OCI-LY1 (cell line): Measurements from ENCODE around the gene PPEF2.

Experiments
- H2AFZ ChIP-seq: fragments of 200-600 bp; sonication (generic), shearing (Covaris generic); 2 replicates; pipeline ENCODE4 v1.6.0; 2014; ENCODE audit warnings: antibody characterized with exemption, mild to moderate bottlenecking, low read length
- H3F3A ChIP-seq: fragments of 200-600 bp; sonication (generic), shearing (Covaris generic); 2 replicates; pipeline ENCODE4 v1.6.0; 2014; ENCODE audit warnings: mild to moderate bottlenecking, antibody characterized with exemption, low read length, moderate library complexity; ENCODE audit not compliant: insufficient read depth
- H3K27ac ChIP-seq: fragments of 200-600 bp; sonication (generic); 2 replicates; pipeline ENCODE4 v1.5.1; 2014; ENCODE audit warnings: low read length, mixed run types, mild to moderate bottlenecking, low read depth; ENCODE audit not compliant: poor library complexity, severe bottlenecking
- H3K27me3 ChIP-seq: fragments of 200-600 bp; sonication (generic); 2 replicates; pipeline ENCODE4 v1.6.0; 2014; ENCODE audit warnings: antibody characterized with exemption, mild to moderate bottlenecking, low read length, moderate library complexity; ENCODE audit not compliant: insufficient read depth
- H3K36me3 ChIP-seq: fragments of 200-600 bp; sonication (generic); 2 replicates; pipeline ENCODE4 v1.6.1; 2014; ENCODE audit warnings: mild to moderate bottlenecking, antibody characterized with exemption, low read length, moderate library complexity, mixed read lengths; ENCODE audit not compliant: insufficient read depth
- H3K4me1 ChIP-seq: fragments of 200-600 bp; sonication (generic); 2 replicates; pipeline ENCODE4 v1.5.1; 2014; ENCODE audit warnings: mild to moderate bottlenecking, low read length, moderate library complexity; ENCODE audit not compliant: insufficient read depth, severe bottlenecking
- H3K4me2 ChIP-seq: fragments of 200-600 bp; sonication (generic), shearing (Covaris generic); 2 replicates; pipeline ENCODE4 v1.6.1; 2014; ENCODE audit warnings: low read length
- H3K4me3 ChIP-seq: fragments of 200-600 bp; sonication (generic); 2 replicates; pipeline ENCODE4 v1.5.1; 2014; ENCODE audit warnings: low read length, low read depth, mild to moderate bottlenecking, mixed read lengths; ENCODE audit not compliant: poor library complexity, severe bottlenecking
- H3K79me2 ChIP-seq: fragments of 200-600 bp; shearing (Covaris generic); 2 replicates; pipeline ENCODE4 v1.6.1; 2016; ENCODE audit warnings: mixed run types, low read length, mixed read lengths; ENCODE audit not compliant: insufficient read depth
- H3K9ac ChIP-seq: fragments of 200-600 bp; sonication (generic), shearing (Covaris generic); 2 replicates; pipeline ENCODE4 v1.6.1; 2014; ENCODE audit warnings: mild to moderate bottlenecking, low read length, mixed read lengths
- H3K9me2 ChIP-seq: fragments of 200-600 bp; sonication (generic), shearing (Covaris generic); 2 replicates; pipeline ENCODE4 v1.6.1; 2014; ENCODE audit warnings: low read depth, mild to moderate bottlenecking, low read length, mixed read lengths
- H3K9me3 ChIP-seq: fragments of 200-600 bp; shearing (Covaris generic); 2 replicates; pipeline ENCODE4 v1.6.1; 2014; ENCODE audit warnings: low read length, mixed read lengths
- H4K20me1 ChIP-seq: fragments of 200-600 bp; sonication (generic), shearing (Covaris generic); 2 replicates; pipeline ENCODE4 v1.6.0; 2016; ENCODE audit warnings: mild to moderate bottlenecking, low read length; ENCODE audit not compliant: insufficient read depth
- CTCF ChIP-seq: fragments of 200-600 bp; sonication (generic), shearing (Covaris generic); IDR thresholded peaks from 2 replicates; pipeline ENCODE4 v1.5.1; 2017; ENCODE audit warnings: mild to moderate bottlenecking, antibody characterized with exemption, low read length, moderate library complexity, mixed read lengths
- EZH2 ChIP-seq: fragments of 200-600 bp; sonication (generic), shearing (Covaris generic); IDR thresholded peaks from 2 replicates; pipeline ENCODE4 v1.8.0; 2017; ENCODE audit warnings: borderline replicate concordance, mixed run types, mild to moderate bottlenecking, antibody characterized with exemption, low read length, moderate library complexity, mixed read lengths

The PPEF2 gene

GRCh38 chr4:75860606-75861005 lies 41.6 kb downstream of the PPEF2 start:
- no peaks in the 10 kb centered on the region for H3K9me2 ChIP-seq
- no peaks in the 10 kb centered on the region for H3F3A ChIP-seq
- TF ChIP-seq CTCF, result no peak
- no peak for TF ChIP-seq EZH2
- no peaks in the 10 kb centered on the region for H4K20me1 ChIP-seq
- 0 out of 2 replicates have a peak, but pooled peaks cover 3% of the 10 kb centered on the region for H3K27me3 ChIP-seq
- H3K27ac ChIP-seq, result no peak overlapping the region
- H3K36me3 ChIP-seq, result no peaks in the 10 kb centered on the region
- H3K79me2 ChIP-seq, result no peaks in the 10 kb centered on the region
- no peaks in the 10 kb centered on the region for H3K9me3 ChIP-seq
- no peak overlapping the region for H3K4me3 ChIP-seq
- H3K9ac ChIP-seq, result no peak overlapping the region
- no peak overlapping the region for H2AFZ ChIP-seq
- no peak overlapping the region for H3K4me2 ChIP-seq
- no peaks in the 10 kb centered on the region for H3K4me1 ChIP-seq

GRCh38 chr4:75858721-75859120 lies 43.5 kb downstream of the PPEF2 start:
- H3K9me3 ChIP-seq, result no peaks in the 10 kb centered on the region
- no peak overlapping the region for H2AFZ ChIP-seq

GRCh38 chr4:75849461-75849860 lies 52.8 kb downstream of the PPEF2 start:
- no peak overlapping the region for H3K27ac ChIP-seq

More at GRCh38 chr4:75858721-75859120, 43.5 kb downstream of the PPEF2 start:
- no peaks in the 10 kb centered on the region for H3F3A ChIP-seq
- H3K4me1 ChIP-seq, result no peaks in the 10 kb centered on the region
- H3K27me3 ChIP-seq, result 0 out of 2 replicates have a peak, but pooled peaks cover 3% of the 10 kb centered on the region
- H3K9me2 ChIP-seq, result no peaks in the 10 kb centered on the region
- no peaks in the 10 kb centered on the region for H3K36me3 ChIP-seq
- no peaks in the 10 kb centered on the region for H3K79me2 ChIP-seq
- no peak overlapping the region for H3K9ac ChIP-seq
- TF ChIP-seq EZH2, result no peak
- TF ChIP-seq CTCF, result no peak
- no peak overlapping the region for H3K4me3 ChIP-seq
- no peak overlapping the region for H3K4me2 ChIP-seq
- no peak overlapping the region for H3K27ac ChIP-seq
- H4K20me1 ChIP-seq, result no peaks in the 10 kb centered on the region

More at GRCh38 chr4:75849461-75849860, 52.8 kb downstream of the PPEF2 start:
- Histone ChIP-seq H3K36me3 (no peaks in the 10 kb centered on the region), H3K4me3 (no peak overlapping the region), H3K9me3 (no peaks in the 10 kb centered on the region), H3K4me1 (peaks cover 4% of the 10 kb centered on the region), H4K20me1 (no peaks in the 10 kb centered on the region), H3K9ac (no peak overlapping the region), H3K79me2 (no peaks in the 10 kb centered on the region), H3K9me2 (no peaks in the 10 kb centered on the region), H3F3A (no peaks in the 10 kb centered on the region), H2AFZ (no peak overlapping the region), H3K4me2 (no peak overlapping the region), H3K27me3 (no peaks in the 10 kb centered on the region)
- TF ChIP-seq EZH2, result no peak
- TF ChIP-seq CTCF, result no peak
